Activated naive CD8-positive, alpha-beta T cell treated with anti-CD3 and anti-CD28 coated beads, Interleukin-2, amount 50 U/mL, for 24 hours (primary cell): ENCODE data around the gene NR2C2.

Source experiments
- ATAC-seq: fragments of 150-1000 bp; cut with Tn5 transposase; one replicate; pipeline ENCODE4 v1.10.0; 2021
- DNase-seq: peaks from one replicate; pipeline ENCODE4 v3.0.0; 2021
- H3K27ac Mint-ChIP-seq: one replicate; pipeline ENCODE4 v1.8.0; 2021; ENCODE audit warnings: mild to moderate bottlenecking, mixed read lengths
- H3K27me3 Mint-ChIP-seq: one replicate; pipeline ENCODE4 v1.8.0; 2021; ENCODE audit warnings: mixed read lengths
- H3K36me3 Mint-ChIP-seq: one replicate; pipeline ENCODE4 v1.8.0; 2021; ENCODE audit warnings: low read depth, mixed read lengths
- H3K4me1 Mint-ChIP-seq: one replicate; pipeline ENCODE4 v1.8.0; 2021; ENCODE audit warnings: mixed read lengths
- H3K4me3 Mint-ChIP-seq: one replicate; pipeline ENCODE4 v1.8.0; 2021; ENCODE audit warnings: mild to moderate bottlenecking, moderate library complexity, mixed read lengths
- H3K9me3 Mint-ChIP-seq: one replicate; pipeline ENCODE4 v1.8.0; 2021; ENCODE audit warnings: mixed read lengths

Gene NR2C2

GRCh38 chr3:15010664-15011063, 63.3 kb downstream of the NR2C2 start:
- ATAC-seq: peak; percentile 80
- H3K27me3 Mint-ChIP-seq: no peaks in the 10 kb centered on the region
- no peak for DNase-seq
- H3K27ac Mint-ChIP-seq: peak overlapping the region; percentile 11
- no peak overlapping the region for H3K4me3 Mint-ChIP-seq
- peaks cover 10% of the 10 kb centered on the region for H3K4me1 Mint-ChIP-seq
- no peaks in the 10 kb centered on the region for H3K9me3 Mint-ChIP-seq
- H3K36me3 Mint-ChIP-seq: peaks cover 43% of the 10 kb centered on the region

GRCh38 chr3:15011174-15011573, 63.8 kb downstream of the NR2C2 start:
- H3K36me3 Mint-ChIP-seq: peaks cover 44% of the 10 kb centered on the region
- peaks cover 10% of the 10 kb centered on the region for H3K4me1 Mint-ChIP-seq
- peak overlapping the region; percentile 11 for H3K27ac Mint-ChIP-seq
- H3K27me3 Mint-ChIP-seq: no peaks in the 10 kb centered on the region
- H3K9me3 Mint-ChIP-seq: no peaks in the 10 kb centered on the region
- H3K4me3 Mint-ChIP-seq: no peak overlapping the region
- ATAC-seq: peak; percentile 68
- no peak for DNase-seq

GRCh38 chr3:15014606-15015328, 67.4 kb downstream of the NR2C2 start:
- Mint-ChIP-seq H3K36me3 (peaks cover 56% of the 10 kb centered on the region), H3K27ac (no peak overlapping the region), H3K4me1 (peaks cover 10% of the 10 kb centered on the region), H3K27me3 (no peaks in the 10 kb centered on the region), H3K4me3 (no peak overlapping the region), H3K9me3 (no peaks in the 10 kb centered on the region)
- no peak for DNase-seq
- no peak for ATAC-seq

- Mint-ChIP-seq H3K4me1 (peaks cover 10% of the 10 kb centered on the region), H3K36me3 (peaks cover 52% of the 10 kb centered on the region), H3K4me3 (no peak overlapping the region), H3K27ac (no peak overlapping the region), H3K27me3 (no peaks in the 10 kb centered on the region), H3K9me3 (no peaks in the 10 kb centered on the region)
- DNase-seq (no peak), ATAC-seq (no peak)
Measured at GRCh38 chr3:15015456-15015855, 68.1 kb downstream of the NR2C2 start.

GRCh38 chr3:15017191-15017590, 69.8 kb downstream of the NR2C2 start:
- DNase-seq (no peak), ATAC-seq (no peak)
- Mint-ChIP-seq H3K9me3 (no peaks in the 10 kb centered on the region), H3K27me3 (no peaks in the 10 kb centered on the region), H3K4me3 (no peak overlapping the region), H3K27ac (no peak overlapping the region), H3K4me1 (no peaks in the 10 kb centered on the region), H3K36me3 (peaks cover 58% of the 10 kb centered on the region)

GRCh38 chr3:15023249-15023648, 75.9 kb downstream of the NR2C2 start:
- DNase-seq (no peak), ATAC-seq (no peak)
- H3K9me3 Mint-ChIP-seq: no peaks in the 10 kb centered on the region
- no peaks in the 10 kb centered on the region for H3K27me3 Mint-ChIP-seq
- no peak overlapping the region for H3K4me3 Mint-ChIP-seq
- no peak overlapping the region for H3K27ac Mint-ChIP-seq
- no peaks in the 10 kb centered on the region for H3K4me1 Mint-ChIP-seq
- H3K36me3 Mint-ChIP-seq: peaks cover 40% of the 10 kb centered on the region

- Mint-ChIP-seq H3K4me3 (no peak overlapping the region), H3K36me3 (peaks cover 40% of the 10 kb centered on the region), H3K9me3 (no peaks in the 10 kb centered on the region), H3K27ac (no peak overlapping the region), H3K4me1 (no peaks in the 10 kb centered on the region), H3K27me3 (no peaks in the 10 kb centered on the region)
- no peak for ATAC-seq
- DNase-seq: no peak
Measured at GRCh38 chr3:15023719-15024118, 76.3 kb downstream of the NR2C2 start.

GRCh38 chr3:15029625-15030024, 82.2 kb downstream of the NR2C2 start:
- no peak for ATAC-seq
- Mint-ChIP-seq H3K36me3 (peaks cover 37% of the 10 kb centered on the region), H3K4me1 (no peaks in the 10 kb centered on the region), H3K27ac (no peak overlapping the region), H3K27me3 (no peaks in the 10 kb centered on the region), H3K9me3 (no peaks in the 10 kb centered on the region), H3K4me3 (no peak overlapping the region)
- no peak for DNase-seq

GRCh38 chr3:15032650-15033049, 85.3 kb downstream of the NR2C2 start:
- H3K27ac Mint-ChIP-seq: no peak overlapping the region
- no peak overlapping the region for H3K4me3 Mint-ChIP-seq
- ATAC-seq (no peak), DNase-seq (no peak)
- no peaks in the 10 kb centered on the region for H3K4me1 Mint-ChIP-seq
- no peaks in the 10 kb centered on the region for H3K27me3 Mint-ChIP-seq
- H3K36me3 Mint-ChIP-seq: peaks cover 33% of the 10 kb centered on the region
- no peaks in the 10 kb centered on the region for H3K9me3 Mint-ChIP-seq

GRCh38 chr3:15033103-15033502, 85.7 kb downstream of the NR2C2 start:
- no peak for DNase-seq
- H3K4me1 Mint-ChIP-seq: no peaks in the 10 kb centered on the region
- H3K9me3 Mint-ChIP-seq: no peaks in the 10 kb centered on the region
- H3K4me3 Mint-ChIP-seq: no peak overlapping the region
- H3K27me3 Mint-ChIP-seq: no peaks in the 10 kb centered on the region
- H3K36me3 Mint-ChIP-seq: peaks cover 33% of the 10 kb centered on the region
- no peak overlapping the region for H3K27ac Mint-ChIP-seq
- no peak for ATAC-seq

- H3K4me1 Mint-ChIP-seq: peaks cover 6% of the 10 kb centered on the region
- peaks cover 46% of the 10 kb centered on the region for H3K36me3 Mint-ChIP-seq
- H3K9me3 Mint-ChIP-seq: no peaks in the 10 kb centered on the region
- no peak overlapping the region for H3K27ac Mint-ChIP-seq
- no peak overlapping the region for H3K4me3 Mint-ChIP-seq
- no peaks in the 10 kb centered on the region for H3K27me3 Mint-ChIP-seq
- ATAC-seq (no peak), DNase-seq (no peak)
Measured at GRCh38 chr3:15038306-15038705, 90.9 kb downstream of the NR2C2 start.

GRCh38 chr3:15040844-15041243, 93.5 kb downstream of the NR2C2 start:
- H3K27ac Mint-ChIP-seq: peak overlapping the region; percentile 43
- no peak overlapping the region for H3K4me3 Mint-ChIP-seq
- no peaks in the 10 kb centered on the region for H3K27me3 Mint-ChIP-seq
- ATAC-seq (no peak), DNase-seq (no peak)
- peaks cover 19% of the 10 kb centered on the region for H3K4me1 Mint-ChIP-seq
- H3K9me3 Mint-ChIP-seq: no peaks in the 10 kb centered on the region
- peaks cover 58% of the 10 kb centered on the region for H3K36me3 Mint-ChIP-seq

GRCh38 chr3:15041950-15042349, 94.6 kb downstream of the NR2C2 start:
- peak overlapping the region; percentile 33 for H3K27ac Mint-ChIP-seq
- H3K4me3 Mint-ChIP-seq: no peak overlapping the region
- peaks cover 65% of the 10 kb centered on the region for H3K36me3 Mint-ChIP-seq
- no peaks in the 10 kb centered on the region for H3K9me3 Mint-ChIP-seq
- H3K4me1 Mint-ChIP-seq: peaks cover 22% of the 10 kb centered on the region
- ATAC-seq (no peak), DNase-seq (no peak)
- no peaks in the 10 kb centered on the region for H3K27me3 Mint-ChIP-seq

GRCh38 chr3:15042936-15043335, 95.6 kb downstream of the NR2C2 start:
- ATAC-seq: no peak
- H3K9me3 Mint-ChIP-seq: no peaks in the 10 kb centered on the region
- H3K27ac Mint-ChIP-seq: no peak overlapping the region
- H3K36me3 Mint-ChIP-seq: peaks cover 64% of the 10 kb centered on the region
- peaks cover 22% of the 10 kb centered on the region for H3K4me1 Mint-ChIP-seq
- DNase-seq: no peak
- no peaks in the 10 kb centered on the region for H3K27me3 Mint-ChIP-seq
- H3K4me3 Mint-ChIP-seq: no peak overlapping the region

GRCh38 chr3:15043408-15044171, 96.2 kb downstream of the NR2C2 start:
- H3K27me3 Mint-ChIP-seq: no peaks in the 10 kb centered on the region
- ATAC-seq (no peak), DNase-seq (no peak)
- peaks cover 67% of the 10 kb centered on the region for H3K36me3 Mint-ChIP-seq
- H3K27ac Mint-ChIP-seq: peak overlapping the region; percentile 51
- H3K4me1 Mint-ChIP-seq: peaks cover 22% of the 10 kb centered on the region
- H3K9me3 Mint-ChIP-seq: no peaks in the 10 kb centered on the region
- H3K4me3 Mint-ChIP-seq: no peak overlapping the region
